HFFc6 (cell line): ENCODE results near the gene CRIP3. TPM values are rescaled to one million over a fixed set of nuclear protein-coding genes. Genes with fewer than 3 reads are reported as not detected.

Experiments
- DNase-seq: peaks from one replicate; pipeline ENCODE4 v3.0.0-alpha.2; 2018
- H3K27ac Mint-ChIP-seq: 2 replicates; pipeline ENCODE4 v1.8.0; 2020; ENCODE audit warnings: mild to moderate bottlenecking, mixed read lengths
- H3K27me3 Mint-ChIP-seq: 2 replicates; pipeline ENCODE4 v1.8.0; 2021; ENCODE audit warnings: mild to moderate bottlenecking, moderate library complexity, mixed read lengths; ENCODE audit not compliant: insufficient read depth
- H3K36me3 Mint-ChIP-seq: 2 replicates; pipeline ENCODE4 v1.8.0; 2021; ENCODE audit warnings: low read depth, mixed read lengths
- H3K4me1 Mint-ChIP-seq: 2 replicates; pipeline ENCODE4 v1.8.0; 2020; ENCODE audit warnings: low read depth, mixed read lengths
- H3K4me3 Mint-ChIP-seq: 2 replicates; pipeline ENCODE4 v1.8.0; 2020; ENCODE audit warnings: mild to moderate bottlenecking, moderate library complexity, mixed read lengths
- H3K9me3 Mint-ChIP-seq: 2 replicates; pipeline ENCODE4 v1.8.0; 2020; ENCODE audit warnings: mild to moderate bottlenecking, mixed read lengths
- CTCF ChIP-seq: fragments of 200-600 bp; sonication (generic); IDR thresholded peaks from 2 replicates; pipeline ENCODE4 v1.5.0; 2021; ENCODE audit warnings: antibody characterized with exemption, mild to moderate bottlenecking
- total RNA-seq, 6 experiments: library from RNA; stranded (reverse); fragmentation: NEBNext Ultra II Directional; extraction: Animal tissue kit (Norgen Biotek cat#: 25700); gene quantifications; 2 replicates in 1 of 6; 3 replicates in 5 of 6; pipeline ENCODE4 v1.2.3, GENCODE V29; 2021

The CRIP3 gene
- total RNA-seq, 6 experiments from 2014 or later = not detected

DNA sequence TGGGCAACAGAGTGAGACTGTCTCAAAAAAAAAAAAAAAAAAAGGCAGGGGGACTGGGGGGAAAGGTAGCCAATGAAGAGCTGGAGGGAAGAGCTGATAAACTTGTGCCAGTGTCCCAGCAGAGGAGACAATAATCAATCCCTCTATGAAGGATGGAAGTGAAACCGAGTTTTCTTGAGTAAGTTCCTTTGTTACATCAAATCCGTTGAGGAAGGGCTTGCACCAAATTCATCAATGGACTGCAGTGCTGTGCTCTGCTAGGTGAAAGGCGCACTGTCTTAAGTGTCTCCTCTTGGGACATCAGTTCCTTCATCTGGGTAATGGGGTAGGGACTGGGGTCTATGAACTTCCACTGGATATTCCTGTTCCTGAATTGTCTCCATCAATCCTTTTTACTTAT, 3.0 kb upstream of the CRIP3 start:
- Mint-ChIP-seq H3K36me3 (no peaks in the 10 kb centered on the region), H3K4me1 (peaks cover 7% of the 10 kb centered on the region; the same call in 1 of the 2 replicates), H3K9me3 (no peaks in the 10 kb centered on the region), H3K27me3 (peaks cover 33% of the 10 kb centered on the region), H3K27ac (no peak overlapping the region), H3K4me3 (no peak overlapping the region)
- TF ChIP-seq CTCF = no peak
- DNase-seq = no peak

- peaks cover 7% of the 10 kb centered on the region; the same call in 1 of the 2 replicates for H3K4me1 Mint-ChIP-seq
- peaks cover 33% of the 10 kb centered on the region for H3K27me3 Mint-ChIP-seq
- H3K4me3 Mint-ChIP-seq = no peak overlapping the region
- no peaks in the 10 kb centered on the region for H3K9me3 Mint-ChIP-seq
- DNase-seq = no peak
- no peaks in the 10 kb centered on the region for H3K36me3 Mint-ChIP-seq
- H3K27ac Mint-ChIP-seq = no peak overlapping the region
- TF ChIP-seq CTCF = no peak
Observed at GRCh38 chr6:43310624-43311023, 2.0 kb upstream of the CRIP3 start.

DNA sequence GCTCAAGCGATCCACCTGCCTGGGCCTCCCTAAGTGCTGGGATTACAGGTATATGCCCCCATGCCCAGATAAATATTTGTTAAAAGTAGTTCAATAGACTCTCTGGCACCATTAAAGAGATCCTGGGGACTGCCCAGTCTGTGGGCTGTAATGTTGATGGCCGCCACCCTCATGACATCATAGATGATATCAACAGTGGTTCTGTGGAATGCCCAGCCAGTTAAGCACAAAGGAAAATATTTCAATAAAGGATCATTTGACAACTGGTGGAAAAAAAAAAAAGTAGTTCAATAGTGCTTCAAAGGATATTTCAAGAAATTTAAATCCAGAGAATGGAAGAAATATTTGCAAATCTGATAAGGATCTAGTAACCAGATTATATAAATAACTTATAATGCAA, 1.5 kb upstream of the CRIP3 start:
- peaks cover 32% of the 10 kb centered on the region for H3K27me3 Mint-ChIP-seq
- peaks cover 7% of the 10 kb centered on the region; the same call in 1 of the 2 replicates for H3K4me1 Mint-ChIP-seq
- H3K36me3 Mint-ChIP-seq = no peaks in the 10 kb centered on the region
- no peak for DNase-seq
- TF ChIP-seq CTCF = no peak
- H3K9me3 Mint-ChIP-seq = no peaks in the 10 kb centered on the region
- H3K27ac Mint-ChIP-seq = no peak overlapping the region
- no peak overlapping the region for H3K4me3 Mint-ChIP-seq

DNA sequence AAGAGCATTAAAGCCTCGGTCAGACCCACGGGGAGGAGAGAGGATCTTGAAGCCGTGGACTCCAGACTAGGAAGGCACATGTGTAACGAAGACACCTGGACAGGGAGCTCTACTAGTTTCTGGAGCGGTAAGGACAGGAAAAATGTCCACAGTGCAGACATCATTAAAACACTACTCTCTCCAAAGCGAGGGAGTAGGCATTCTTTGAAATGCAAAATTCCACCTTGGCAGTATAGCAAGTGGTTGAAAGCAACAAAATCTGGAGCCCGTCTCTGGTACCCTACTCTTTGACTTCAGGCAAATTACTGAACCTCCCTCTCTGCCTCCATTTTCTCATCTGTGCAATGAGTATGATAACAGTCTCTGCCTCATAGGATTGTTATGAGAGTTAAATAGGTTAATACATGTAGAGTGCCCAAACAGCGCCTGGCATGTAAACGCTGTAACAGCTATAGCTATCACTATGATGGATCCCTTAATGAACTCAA, 408 bp upstream of the CRIP3 start:
- H3K27ac Mint-ChIP-seq = no peak overlapping the region
- peak overlapping the region; percentile 66 for H3K4me3 Mint-ChIP-seq
- H3K36me3 Mint-ChIP-seq = no peaks in the 10 kb centered on the region
- no peak for DNase-seq
- peaks cover 32% of the 10 kb centered on the region for H3K27me3 Mint-ChIP-seq
- H3K4me1 Mint-ChIP-seq = peaks cover 7% of the 10 kb centered on the region; the same call in 1 of the 2 replicates
- H3K9me3 Mint-ChIP-seq = no peaks in the 10 kb centered on the region
- no peak for TF ChIP-seq CTCF

GRCh38 chr6:43307451-43308100, 1.1 kb downstream of the CRIP3 start:
- Mint-ChIP-seq H3K27me3 (peaks cover 31% of the 10 kb centered on the region), H3K36me3 (no peaks in the 10 kb centered on the region), H3K27ac (no peak overlapping the region), H3K4me1 (peaks cover 7% of the 10 kb centered on the region; the same call in 1 of the 2 replicates), H3K9me3 (no peaks in the 10 kb centered on the region), H3K4me3 (no peak overlapping the region)
- DNase-seq = no peak
- no peak for TF ChIP-seq CTCF
